A549 (cell line): ENCODE data around the gene TRIM17. TPM values are rescaled to one million over a fixed set of nuclear protein-coding genes. Genes with fewer than 3 reads are reported as not detected.
A peak's percentile ranks its signal among the peaks of the same experiment; 100 is the strongest.

Experiments
- ATAC-seq, 2 experiments: fragments of 200-7000 bp in 1 of 2; fragments of >200 bp in 1 of 2; cut with Nextera tagmentation in 1 of 2; cut with Tn5 transposase in 1 of 2; 3 replicates each; pipeline versions ENCODE4 v1.8.0 to v1.9.1; 2018 to 2020; ENCODE audit warnings: mild to moderate bottlenecking in 1 of 2, moderate library complexity in 1 of 2
- CTCF ChIA-PET: fragments of 300-600 bp; sonication (Branson Sonifier 250); formaldehyde crosslinking; extraction: SDS; loops from one replicate; lab custom pipeline; 2021; ENCODE audit warnings: antibody characterized with exemption, inconsistent platforms; lab: Yijun Ruan, JAX
- POLR2A ChIA-PET: fragments of 350-600 bp; formaldehyde crosslinking; extraction: SDS; loops from one replicate; lab custom pipeline; 2021; ENCODE audit warnings: antibody characterized with exemption, inconsistent platforms; lab: Yijun Ruan, JAX
- DNase-seq, 2 experiments: peaks; one replicate each; pipeline versions ENCODE4 v3.0.0 to v3.0.0-alpha.2; 2011 to 2016; ENCODE audit warnings: low read depth in 1 of 2, low spot score in 1 of 2
- FAIRE-seq: peaks from 2 replicates; lab custom pipeline; 2011; peaks lifted over from hg19 to GRCh38; lab: Jason Lieb, UNC
- H3K27ac ChIP-seq, 2 experiments: fragments of >200 bp; sonication (Bioruptor Twin); formaldehyde crosslinking; 3 replicates each; pipeline ENCODE4 v1.5.1; 2016 to 2017
- H3K4me1 ChIP-seq: fragments of >200 bp; sonication (Bioruptor Twin); formaldehyde crosslinking; 3 replicates; pipeline ENCODE4 v1.6.1; 2016
- H3K4me2 ChIP-seq: fragments of >200 bp; sonication (Bioruptor Twin); formaldehyde crosslinking; 3 replicates; pipeline ENCODE4 v1.6.1; 2016
- H3K4me3 ChIP-seq: fragments of >200 bp; sonication (Bioruptor Twin); formaldehyde crosslinking; 3 replicates; pipeline ENCODE4 v1.5.1; 2016
- H3K9me3 ChIP-seq: fragments of >200 bp; sonication (Bioruptor Twin); formaldehyde crosslinking; 3 replicates; pipeline ENCODE4 v1.6.1; 2016
- CEBPB ChIP-seq, 2 experiments: fragments of >200 bp in 1 of 2; sonication (Bioruptor Twin) in 1 of 2; formaldehyde crosslinking in 1 of 2; IDR thresholded peaks; 2 replicates each; pipeline ENCODE4 v1.6.1; 2012 to 2016
- HMGXB4 ChIP-seq: fragments of 250-450 bp; sonication (Bioruptor Pico); IDR thresholded peaks from 2 replicates; pipeline ENCODE4 v1.5.0; 2021; ENCODE audit warnings: mild to moderate bottlenecking, moderate library complexity, borderline replicate concordance
- HOXB5 ChIP-seq: fragments of 250-450 bp; sonication (Bioruptor Pico); IDR thresholded peaks from 2 replicates; pipeline ENCODE4 v1.5.0; 2020; ENCODE audit warnings: mild to moderate bottlenecking, moderate library complexity
- NFE2L2 ChIP-seq: fragments of 150-350 bp; conservative IDR thresholded peaks from 2 replicates; pipeline ENCODE4 v1.6.1; 2014; ENCODE audit warnings: low read length
- NPAS2 ChIP-seq: fragments of 250-450 bp; sonication (Bioruptor Pico); IDR thresholded peaks from 2 replicates; pipeline ENCODE4 v1.8.0; 2022; ENCODE audit warnings: mild to moderate bottlenecking, moderate library complexity, borderline replicate concordance
- NR3C1 ChIP-seq: fragments of >200 bp; sonication (Bioruptor Twin); formaldehyde crosslinking; IDR thresholded peaks from 3 replicates; pipeline ENCODE4 v1.6.1; 2017
- RCOR1 ChIP-seq: fragments of 150-350 bp; IDR thresholded peaks from 2 replicates; pipeline ENCODE4 v1.6.1; 2014; ENCODE audit warnings: antibody characterized with exemption, low read length, low read depth
- RNF2 ChIP-seq: fragments of 200-600 bp; sonication (generic); IDR thresholded peaks from 2 replicates; pipeline ENCODE4 v1.6.1; 2016; ENCODE audit warnings: low read depth, mild to moderate bottlenecking, antibody characterized with exemption, moderate library complexity, borderline replicate concordance
- ZFP36 ChIP-seq: fragments of 450-650 bp; IDR thresholded peaks from 2 replicates; pipeline ENCODE4 v1.6.1; 2014; ENCODE audit warnings: borderline replicate concordance; ENCODE audit not compliant: partially characterized antibody
- ZSCAN20 ChIP-seq: fragments of 250-450 bp; sonication (Bioruptor Pico); IDR thresholded peaks from 2 replicates; pipeline ENCODE4 v1.8.0; 2022; ENCODE audit warnings: mild to moderate bottlenecking, moderate library complexity
- WGBS: methylation state at CpG from one replicate; pipeline ENCODE4 v1.1.6; 2017; ENCODE audit errors: missing lambda C conversion rate; 5-methylcytosine and 5-hydroxymethylcytosine counted together
- polyA plus RNA-seq, 4 experiments: library from polyadenylated mRNA; depleted of rRNA in 3 of 4; stranded (reverse); fragments of >200 nt; fragmentation: RNase III in 1 of 4; extraction: RNeasy Plus Mini Kit Qiagen cat#74134 plus additional on column Dnase treatment in 1 of 4; gene quantifications; 2 replicates in 3 of 4; 3 replicates in 1 of 4; pipeline ENCODE4 v1.2.3, GENCODE V29; 2011 to 2017
- TF ChIP-seq, protein P1 (sequence below): IDR thresholded peaks from 2 replicates; pipeline ENCODE4 v1.6.1; 2012

The TRIM17 gene
- polyA plus RNA-seq, 2 of the 4 experiments (the other 2 are of a cell fraction) = not detected

GRCh38 chr1:228410671-228411070, 6.0 kb downstream of the TRIM17 start:
- H3K27ac ChIP-seq = no peak overlapping the region
- H3K4me1 ChIP-seq = peaks cover 16% of the 10 kb centered on the region; the same call in 2 of the 3 replicates
- no peak overlapping the region for H3K4me2 ChIP-seq
- WGBS = 95% methylated on average over 9 of the region's 11 CpGs
- ChIA-PET CTCF (interaction anchor here (1.4 to 1.9 kb wide), 2 partner anchors 17 to 162 kb away, joined by 3 to 6 read pairs; no protein-coding TSS in a partner anchor), POLR2A (no interaction called here)
- TF ChIP-seq NFE2L2 = no peak
- TF ChIP-seq ZSCAN20 = no peak
- TF ChIP-seq, protein P1, sequence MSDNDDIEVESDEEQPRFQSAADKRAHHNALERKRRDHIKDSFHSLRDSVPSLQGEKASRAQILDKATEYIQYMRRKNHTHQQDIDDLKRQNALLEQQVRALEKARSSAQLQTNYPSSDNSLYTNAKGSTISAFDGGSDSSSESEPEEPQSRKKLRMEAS = no peak
- TF ChIP-seq NPAS2 (CRISPR knock-in tag) = no peak
- TF ChIP-seq RCOR1 = no peak
- ATAC-seq = no peak
- DNase-seq = no peak
- no peak for FAIRE-seq
- H3K9me3 ChIP-seq = no peaks in the 10 kb centered on the region
- H3K4me3 ChIP-seq = no peak overlapping the region

DNA sequence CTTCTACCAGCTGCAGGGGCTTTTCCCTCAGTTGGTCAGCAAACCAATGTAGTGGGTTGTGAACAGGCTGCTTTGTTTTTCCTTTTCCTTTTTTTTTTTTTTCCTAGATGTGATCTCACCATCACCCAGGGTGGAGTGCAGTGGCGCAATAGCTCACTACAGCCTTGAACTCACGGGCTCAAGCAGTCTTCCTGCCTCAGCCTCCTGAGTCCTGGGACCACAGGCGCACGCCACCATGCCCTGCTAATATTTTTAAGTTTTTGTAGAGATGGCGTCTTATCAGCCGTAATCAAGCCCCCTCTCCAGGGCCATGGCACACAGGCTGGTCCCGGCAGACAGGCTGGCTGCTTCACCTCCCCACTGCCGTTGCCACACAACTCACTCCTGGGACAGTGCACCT, 6.6 kb downstream of the TRIM17 start:
- Histone ChIP-seq H3K4me3 (no peak overlapping the region), H3K9me3 (no peaks in the 10 kb centered on the region), H3K27ac (no peak overlapping the region), H3K4me1 (peaks cover 19% of the 10 kb centered on the region), H3K4me2 (no peak overlapping the region)
- TF ChIP-seq CEBPB (IDR thresholded peaks at IDR 0.05) (0 out of 4 replicates have a peak, but pooled peaks of 1 of the 2 experiments have one; percentile 52), HMGXB4 (CRISPR knock-in tag) (no peak)
- 91% methylated on average over 8 of the region's 8 CpGs for WGBS
- POLR2A ChIA-PET = no interaction called here
- FAIRE-seq (no peak), ATAC-seq (no peak), DNase-seq (no peak)
- CTCF ChIA-PET = interaction anchor here (0.7 to 1.0 kb wide), 2 partner anchors 9 to 399 kb away, joined by 3 read pairs; no protein-coding TSS in a partner anchor

GRCh38 chr1:228408869-228409805, 7.5 kb downstream of the TRIM17 start:
- no peak for TF ChIP-seq NR3C1
- TF ChIP-seq RNF2 = no peak
- ChIA-PET CTCF (interaction anchor here (0.7 to 1.0 kb wide), 2 partner anchors 10 to 398 kb away, joined by 3 read pairs; no protein-coding TSS in a partner anchor), POLR2A (no interaction called here)
- ATAC-seq (no peak), FAIRE-seq (no peak), DNase-seq (no peak)
- no peaks in the 10 kb centered on the region for H3K9me3 ChIP-seq
- H3K4me3 ChIP-seq = no peak overlapping the region
- no peak overlapping the region for H3K4me2 ChIP-seq
- peaks cover 28% of the 10 kb centered on the region for H3K4me1 ChIP-seq
- WGBS = 89% methylated on average over 14 of the region's 19 CpGs
- H3K27ac ChIP-seq = 0 out of 6 replicates have a peak overlapping the region, but pooled peaks of 1 of the 2 experiments have one; percentile 17

GRCh38 chr1:228408041-228408868, 8.4 kb downstream of the TRIM17 start:
- H3K27ac ChIP-seq = peak overlapping the region in 1 of 2 experiments; percentile 96; a peak in 3 of 6 replicates
- peak overlapping the region; percentile 97 for H3K4me3 ChIP-seq
- no peaks in the 10 kb centered on the region for H3K9me3 ChIP-seq
- ATAC-seq (no peak), FAIRE-seq (no peak), DNase-seq (no peak)
- ChIA-PET POLR2A (no interaction called here), CTCF (interaction anchor here (0.6 kb wide), 1 partner anchor 19 kb away, joined by 6 read pairs; no protein-coding TSS in a partner anchor)
- 91% methylated on average over 22 of the region's 27 CpGs for WGBS
- peak overlapping the region; percentile 86 for H3K4me2 ChIP-seq
- peaks cover 30% of the 10 kb centered on the region for H3K4me1 ChIP-seq
- TF ChIP-seq RNF2 = no peak
- no peak for TF ChIP-seq HOXB5 (CRISPR knock-in tag)
- TF ChIP-seq ZFP36 = no peak
